OCI-LY1 (cell line): ENCODE measurements around the gene NFX1.
A peak's percentile ranks its signal among the peaks of the same experiment; 100 is the strongest.

Experiments used
- H2AFZ ChIP-seq: fragments of 200-600 bp; sonication (generic), shearing (Covaris generic); 2 replicates; pipeline ENCODE4 v1.6.0; 2014; ENCODE audit warnings: antibody characterized with exemption, mild to moderate bottlenecking, low read length
- H3F3A ChIP-seq: fragments of 200-600 bp; sonication (generic), shearing (Covaris generic); 2 replicates; pipeline ENCODE4 v1.6.0; 2014; ENCODE audit warnings: mild to moderate bottlenecking, antibody characterized with exemption, low read length, moderate library complexity; ENCODE audit not compliant: insufficient read depth
- H3K27ac ChIP-seq: fragments of 200-600 bp; sonication (generic); 2 replicates; pipeline ENCODE4 v1.5.1; 2014; ENCODE audit warnings: low read length, mixed run types, mild to moderate bottlenecking, low read depth; ENCODE audit not compliant: poor library complexity, severe bottlenecking
- H3K27me3 ChIP-seq: fragments of 200-600 bp; sonication (generic); 2 replicates; pipeline ENCODE4 v1.6.0; 2014; ENCODE audit warnings: antibody characterized with exemption, mild to moderate bottlenecking, low read length, moderate library complexity; ENCODE audit not compliant: insufficient read depth
- H3K36me3 ChIP-seq: fragments of 200-600 bp; sonication (generic); 2 replicates; pipeline ENCODE4 v1.6.1; 2014; ENCODE audit warnings: mild to moderate bottlenecking, antibody characterized with exemption, low read length, moderate library complexity, mixed read lengths; ENCODE audit not compliant: insufficient read depth
- H3K4me1 ChIP-seq: fragments of 200-600 bp; sonication (generic); 2 replicates; pipeline ENCODE4 v1.5.1; 2014; ENCODE audit warnings: mild to moderate bottlenecking, low read length, moderate library complexity; ENCODE audit not compliant: insufficient read depth, severe bottlenecking
- H3K4me2 ChIP-seq: fragments of 200-600 bp; sonication (generic), shearing (Covaris generic); 2 replicates; pipeline ENCODE4 v1.6.1; 2014; ENCODE audit warnings: low read length
- H3K4me3 ChIP-seq: fragments of 200-600 bp; sonication (generic); 2 replicates; pipeline ENCODE4 v1.5.1; 2014; ENCODE audit warnings: low read length, low read depth, mild to moderate bottlenecking, mixed read lengths; ENCODE audit not compliant: poor library complexity, severe bottlenecking
- H3K79me2 ChIP-seq: fragments of 200-600 bp; shearing (Covaris generic); 2 replicates; pipeline ENCODE4 v1.6.1; 2016; ENCODE audit warnings: mixed run types, low read length, mixed read lengths; ENCODE audit not compliant: insufficient read depth
- H3K9ac ChIP-seq: fragments of 200-600 bp; sonication (generic), shearing (Covaris generic); 2 replicates; pipeline ENCODE4 v1.6.1; 2014; ENCODE audit warnings: mild to moderate bottlenecking, low read length, mixed read lengths
- H3K9me2 ChIP-seq: fragments of 200-600 bp; sonication (generic), shearing (Covaris generic); 2 replicates; pipeline ENCODE4 v1.6.1; 2014; ENCODE audit warnings: low read depth, mild to moderate bottlenecking, low read length, mixed read lengths
- H3K9me3 ChIP-seq: fragments of 200-600 bp; shearing (Covaris generic); 2 replicates; pipeline ENCODE4 v1.6.1; 2014; ENCODE audit warnings: low read length, mixed read lengths
- H4K20me1 ChIP-seq: fragments of 200-600 bp; sonication (generic), shearing (Covaris generic); 2 replicates; pipeline ENCODE4 v1.6.0; 2016; ENCODE audit warnings: mild to moderate bottlenecking, low read length; ENCODE audit not compliant: insufficient read depth
- CTCF ChIP-seq: fragments of 200-600 bp; sonication (generic), shearing (Covaris generic); IDR thresholded peaks from 2 replicates; pipeline ENCODE4 v1.5.1; 2017; ENCODE audit warnings: mild to moderate bottlenecking, antibody characterized with exemption, low read length, moderate library complexity, mixed read lengths
- EZH2 ChIP-seq: fragments of 200-600 bp; sonication (generic), shearing (Covaris generic); IDR thresholded peaks from 2 replicates; pipeline ENCODE4 v1.8.0; 2017; ENCODE audit warnings: borderline replicate concordance, mixed run types, mild to moderate bottlenecking, antibody characterized with exemption, low read length, moderate library complexity, mixed read lengths

The NFX1 gene

GRCh38 chr9:33414889-33415500 is 124.7 kb downstream of the NFX1 start:
- H3K27me3 ChIP-seq = peaks cover 13% of the 10 kb centered on the region
- H3K4me1 ChIP-seq = peaks cover 20% of the 10 kb centered on the region
- H3K4me3 ChIP-seq = no peak overlapping the region
- peak overlapping the region; percentile 20; the same call in 1 of the 2 replicates for H3K4me2 ChIP-seq
- no peaks in the 10 kb centered on the region for H3K36me3 ChIP-seq
- no peaks in the 10 kb centered on the region for H3K9me3 ChIP-seq
- no peaks in the 10 kb centered on the region for H3K79me2 ChIP-seq
- TF ChIP-seq CTCF (no peak), EZH2 (no peak)
- H3K27ac ChIP-seq = no peak overlapping the region
- no peaks in the 10 kb centered on the region for H3K9me2 ChIP-seq
- H4K20me1 ChIP-seq = no peaks in the 10 kb centered on the region
- H3K9ac ChIP-seq = no peak overlapping the region
- no peaks in the 10 kb centered on the region for H3F3A ChIP-seq
- no peak overlapping the region for H2AFZ ChIP-seq

- peaks cover 20% of the 10 kb centered on the region for H3K4me1 ChIP-seq
- H3K9me3 ChIP-seq = no peaks in the 10 kb centered on the region
- H3K79me2 ChIP-seq = no peaks in the 10 kb centered on the region
- no peak overlapping the region for H3K4me3 ChIP-seq
- H2AFZ ChIP-seq = no peak overlapping the region
- no peaks in the 10 kb centered on the region for H3F3A ChIP-seq
- H3K27me3 ChIP-seq = peaks cover 13% of the 10 kb centered on the region
- H3K36me3 ChIP-seq = no peaks in the 10 kb centered on the region
- H3K9ac ChIP-seq = no peak overlapping the region
- no peak overlapping the region for H3K27ac ChIP-seq
- no peaks in the 10 kb centered on the region for H3K9me2 ChIP-seq
- peak overlapping the region; percentile 20; the same call in 1 of the 2 replicates for H3K4me2 ChIP-seq
- H4K20me1 ChIP-seq = no peaks in the 10 kb centered on the region
- TF ChIP-seq CTCF (peak; percentile 93), EZH2 (no peak)
Observed at GRCh38 chr9:33415501-33416038, 125.3 kb downstream of the NFX1 start.

GRCh38 chr9:33416996-33417395 is 126.7 kb downstream of the NFX1 start:
- Histone ChIP-seq H3K9ac (no peak overlapping the region), H3K4me3 (no peak overlapping the region), H3K4me1 (peaks cover 20% of the 10 kb centered on the region), H3F3A (no peaks in the 10 kb centered on the region), H2AFZ (no peak overlapping the region), H3K36me3 (no peaks in the 10 kb centered on the region), H3K27me3 (peaks cover 13% of the 10 kb centered on the region), H3K4me2 (no peak overlapping the region), H3K79me2 (no peaks in the 10 kb centered on the region), H3K9me3 (no peaks in the 10 kb centered on the region), H4K20me1 (no peaks in the 10 kb centered on the region), H3K27ac (no peak overlapping the region), H3K9me2 (no peaks in the 10 kb centered on the region)
- TF ChIP-seq CTCF (no peak), EZH2 (no peak)
